A673 (cell line): ENCODE data around the gene CHEK2. TPM values are rescaled to one million over a fixed set of nuclear protein-coding genes. Genes with fewer than 3 reads are reported as not detected.

Experiments
- BruUV-seq: library from RNA; stranded (reverse); fragments of 400-500 nt; replicated peaks from 2 replicates; lab custom pipeline; 2021; lab: Mats Ljungman, UMichigan
- CTCF ChIA-PET: fragments of 300-600 bp; sonication (Branson Sonifier 250); formaldehyde crosslinking; loops from one replicate; lab custom pipeline; 2022; ENCODE audit warnings: antibody characterized with exemption; lab: Charles Lee
- POLR2A ChIA-PET: fragments of 300-600 bp; sonication (Branson Sonifier 250); formaldehyde crosslinking; loops from one replicate; lab custom pipeline; 2022; ENCODE audit warnings: antibody characterized with exemption; ENCODE audit not compliant: low non-redundant PET; lab: Charles Lee
- DNase-seq: peaks from one replicate; pipeline ENCODE4 v3.0.0-alpha.2; 2015; ENCODE audit warnings: low spot score
- H3K27ac ChIP-seq: fragments of 200-600 bp; sonication (generic); 2 replicates; pipeline ENCODE4 v1.5.1; 2016; ENCODE audit warnings: mixed run types, low read depth, mild to moderate bottlenecking, mixed read lengths, antibody characterized with exemption, low read length; ENCODE audit not compliant: poor library complexity, severe bottlenecking
- H3K27me3 ChIP-seq: fragments of 200-600 bp; sonication (generic); replicated peaks from 2 replicates; pipeline ENCODE4 v1.6.1; 2017; ENCODE audit warnings: mixed run types, low read depth, mild to moderate bottlenecking, mixed read lengths, antibody characterized with exemption, low read length; ENCODE audit not compliant: insufficient read depth, poor library complexity
- H3K36me3 ChIP-seq: fragments of 200-600 bp; sonication (generic); 2 replicates; pipeline ENCODE4 v1.6.1; 2016; ENCODE audit warnings: mixed run types, mild to moderate bottlenecking, mixed read lengths, antibody characterized with exemption, low read length; ENCODE audit not compliant: insufficient read depth, poor library complexity, severe bottlenecking
- H3K4me1 ChIP-seq: fragments of 200-600 bp; sonication (generic); 2 replicates; pipeline ENCODE4 v1.6.1; 2017; ENCODE audit warnings: mixed run types, mild to moderate bottlenecking, mixed read lengths, antibody characterized with exemption, low read length; ENCODE audit not compliant: insufficient read depth, poor library complexity, severe bottlenecking
- H3K4me3 ChIP-seq: fragments of 200-600 bp; sonication (generic); 2 replicates; pipeline ENCODE4 v1.5.1; 2016; ENCODE audit warnings: low read depth, mixed run types, mild to moderate bottlenecking, mixed read lengths, low read length; ENCODE audit not compliant: poor library complexity, severe bottlenecking
- H3K9me3 ChIP-seq: fragments of 200-600 bp; sonication (generic); 2 replicates; pipeline ENCODE4 v1.6.1; 2016; ENCODE audit warnings: mixed run types, low read depth, mild to moderate bottlenecking, mixed read lengths, antibody characterized with exemption, low read length; ENCODE audit not compliant: poor library complexity, severe bottlenecking
- CTCF ChIP-seq: fragments of 300-800, 200-600 bp; sonication (generic); conservative IDR thresholded peaks from 2 replicates; pipeline ENCODE4 v1.5.1; 2017; ENCODE audit warnings: low read depth, mild to moderate bottlenecking, antibody characterized with exemption, low read length, moderate library complexity, mixed read lengths
- EZH2 ChIP-seq: fragments of 200-600 bp; sonication (generic); IDR thresholded peaks from 2 replicates; pipeline ENCODE4 v1.6.1; 2017; ENCODE audit warnings: borderline replicate concordance, low read depth, mild to moderate bottlenecking, mixed read lengths, antibody characterized with exemption, low read length; ENCODE audit not compliant: poor library complexity, severe bottlenecking
- intact Hi-C: fragments of 100-400 bp; cut with micrococcal nuclease; formaldehyde crosslinking; loops from one replicate; pipeline ENCODE4 v1.10.0; 2022; ENCODE audit not compliant: unreplicated experiment
- total RNA-seq: library from RNA; stranded (reverse); gene quantifications from 2 replicates; pipeline ENCODE4 v1.2.3, GENCODE V29; 2021

The CHEK2 gene
- total RNA-seq, 1 experiment from 2014 or later: 53.7 TPM

GRCh38 chr22:28730179-28730578, 11.4 kb downstream of the CHEK2 start:
- intact Hi-C loops: no loop called here
- Histone ChIP-seq H3K27ac (no peak overlapping the region), H3K4me1 (no peaks in the 10 kb centered on the region), H3K9me3 (no peaks in the 10 kb centered on the region), H3K36me3 (peaks cover 42% of the 10 kb centered on the region), H3K4me3 (no peak overlapping the region), H3K27me3 (no peaks in the 10 kb centered on the region)
- POLR2A ChIA-PET: no interaction called here
- no peak for DNase-seq
- no TSS peak for BruUV-seq
- CTCF ChIA-PET: no interaction called here
- TF ChIP-seq CTCF (no peak), EZH2 (no peak)

- Histone ChIP-seq H3K27me3 (no peaks in the 10 kb centered on the region), H3K27ac (no peak overlapping the region), H3K9me3 (no peaks in the 10 kb centered on the region), H3K4me3 (no peak overlapping the region), H3K4me1 (no peaks in the 10 kb centered on the region), H3K36me3 (peaks cover 51% of the 10 kb centered on the region)
- no peak for DNase-seq
- intact Hi-C loops: no loop called here
- no TSS peak for BruUV-seq
- CTCF ChIA-PET: no interaction called here
- no peak for TF ChIP-seq EZH2
- TF ChIP-seq CTCF: no peak
- POLR2A ChIA-PET: no interaction called here
Measured at GRCh38 chr22:28728621-28729313, 12.9 kb downstream of the CHEK2 start.

- CTCF ChIA-PET: no interaction called here
- Histone ChIP-seq H3K36me3 (peaks cover 50% of the 10 kb centered on the region), H3K4me3 (no peak overlapping the region), H3K27ac (no peak overlapping the region), H3K9me3 (no peaks in the 10 kb centered on the region), H3K27me3 (no peaks in the 10 kb centered on the region), H3K4me1 (no peaks in the 10 kb centered on the region)
- POLR2A ChIA-PET: no interaction called here
- no TSS peak for BruUV-seq
- intact Hi-C loops: no loop called here
- DNase-seq: no peak
- TF ChIP-seq CTCF: no peak
- TF ChIP-seq EZH2: no peak
Measured at GRCh38 chr22:28728002-28728401, 13.6 kb downstream of the CHEK2 start.
